LNCaP clone FGC (cell line): ENCODE results near the gene CYB5A.

Experiments used
- DNase-seq: peaks from one replicate; pipeline ENCODE4 v3.0.0-alpha.2; 2011; ENCODE audit warnings: low read depth
- H3K4me3 ChIP-seq: 2 replicates; pipeline ENCODE4 v1.5.1; 2011; ENCODE audit warnings: mild to moderate bottlenecking, low read depth, low read length, control low read depth
- TF ChIP-seq, protein P1 (sequence below): IDR thresholded peaks from 2 replicates; pipeline ENCODE4 v1.5.1; 2012; ENCODE audit warnings: mild to moderate bottlenecking; ENCODE audit not compliant: control insufficient read depth, insufficient read depth; ENCODE audit errors: extremely low read depth

The CYB5A gene

DNA sequence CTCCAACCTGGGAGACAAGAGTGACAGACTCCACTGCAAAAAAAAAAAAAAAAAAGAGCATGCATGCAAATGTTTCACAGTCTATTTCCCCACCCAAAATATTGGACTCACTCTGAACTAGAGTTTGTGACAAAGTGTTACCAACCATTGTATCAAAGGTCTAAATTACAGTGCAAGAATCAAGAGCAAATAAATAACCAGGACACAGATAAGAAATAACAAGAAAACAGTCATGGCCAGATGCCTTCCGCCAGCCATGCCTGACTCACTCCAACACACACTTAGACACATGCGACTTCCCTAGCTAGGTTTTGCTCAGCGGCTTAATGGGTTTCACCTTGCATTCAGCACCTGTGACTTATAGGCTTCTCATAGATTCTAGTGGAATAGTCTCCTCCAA is 62.8 kb downstream of the CYB5A start:
- DNase-seq: no peak
- TF ChIP-seq, protein P1, sequence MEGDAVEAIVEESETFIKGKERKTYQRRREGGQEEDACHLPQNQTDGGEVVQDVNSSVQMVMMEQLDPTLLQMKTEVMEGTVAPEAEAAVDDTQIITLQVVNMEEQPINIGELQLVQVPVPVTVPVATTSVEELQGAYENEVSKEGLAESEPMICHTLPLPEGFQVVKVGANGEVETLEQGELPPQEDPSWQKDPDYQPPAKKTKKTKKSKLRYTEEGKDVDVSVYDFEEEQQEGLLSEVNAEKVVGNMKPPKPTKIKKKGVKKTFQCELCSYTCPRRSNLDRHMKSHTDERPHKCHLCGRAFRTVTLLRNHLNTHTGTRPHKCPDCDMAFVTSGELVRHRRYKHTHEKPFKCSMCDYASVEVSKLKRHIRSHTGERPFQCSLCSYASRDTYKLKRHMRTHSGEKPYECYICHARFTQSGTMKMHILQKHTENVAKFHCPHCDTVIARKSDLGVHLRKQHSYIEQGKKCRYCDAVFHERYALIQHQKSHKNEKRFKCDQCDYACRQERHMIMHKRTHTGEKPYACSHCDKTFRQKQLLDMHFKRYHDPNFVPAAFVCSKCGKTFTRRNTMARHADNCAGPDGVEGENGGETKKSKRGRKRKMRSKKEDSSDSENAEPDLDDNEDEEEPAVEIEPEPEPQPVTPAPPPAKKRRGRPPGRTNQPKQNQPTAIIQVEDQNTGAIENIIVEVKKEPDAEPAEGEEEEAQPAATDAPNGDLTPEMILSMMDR: no peak
- H3K4me3 ChIP-seq: no peak overlapping the region

DNA sequence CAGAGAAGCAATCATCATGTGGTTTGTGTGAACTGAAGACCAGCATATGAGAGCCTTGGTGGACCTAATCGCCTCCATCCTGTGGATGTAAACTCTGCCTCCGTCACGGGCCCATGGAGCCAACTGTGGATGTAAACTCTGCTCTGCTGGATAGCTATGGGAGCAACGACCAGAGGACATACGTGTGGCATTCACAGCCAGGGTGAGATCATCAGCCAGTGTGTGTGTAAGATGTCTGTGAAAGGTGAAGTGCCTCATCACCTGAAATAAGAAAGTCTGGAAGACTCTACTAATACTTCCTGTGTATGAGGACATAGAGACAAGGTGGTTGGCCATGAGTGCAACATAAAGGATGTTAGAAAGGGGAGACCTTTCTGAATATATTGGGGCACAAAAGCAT is 63.5 kb downstream of the CYB5A start:
- DNase-seq: no peak
- TF ChIP-seq, protein P1: no peak
- H3K4me3 ChIP-seq: no peak overlapping the region

DNA sequence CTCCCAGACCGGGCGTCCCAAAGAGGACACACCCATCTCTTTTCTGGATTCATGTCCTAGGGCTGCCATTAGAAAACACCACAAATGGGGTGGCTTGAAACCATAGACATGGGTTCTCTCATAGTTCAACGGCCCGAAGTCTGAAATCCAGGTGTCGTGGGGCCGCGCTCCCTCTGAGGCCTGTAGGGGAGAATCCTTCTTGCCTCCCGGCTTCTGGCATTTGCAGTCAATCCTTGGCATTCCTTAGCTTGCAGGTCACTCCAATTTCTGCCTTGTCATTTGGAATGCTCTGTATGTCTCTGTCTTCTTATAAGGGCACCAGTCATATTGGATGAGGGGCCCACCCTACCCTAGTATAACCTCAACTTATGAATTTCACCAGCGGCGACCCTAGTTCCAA is 65.1 kb downstream of the CYB5A start:
- no peak for DNase-seq
- H3K4me3 ChIP-seq: no peak overlapping the region
- TF ChIP-seq, protein P1: no peak

DNA sequence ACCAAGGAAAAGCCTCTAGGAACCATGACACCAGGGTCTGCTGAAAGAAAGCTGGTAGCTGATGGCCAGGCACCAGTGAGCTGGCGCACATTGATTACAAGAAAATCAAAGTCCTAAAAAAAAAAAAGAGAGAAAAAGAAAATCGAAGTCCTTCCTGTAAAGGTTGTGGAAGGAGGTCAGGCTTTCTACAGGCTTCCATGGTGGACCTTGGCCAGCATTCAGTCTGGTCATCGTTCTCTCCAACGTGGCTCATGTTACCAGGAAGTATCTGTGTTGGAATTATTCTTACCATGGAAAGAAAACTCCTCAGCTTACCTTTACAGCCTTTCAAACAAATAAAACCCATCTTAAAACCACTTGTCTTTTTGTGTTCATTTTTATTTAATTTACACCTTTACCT is 65.6 kb downstream of the CYB5A start:
- no peak for DNase-seq
- TF ChIP-seq, protein P1: no peak
- H3K4me3 ChIP-seq: no peak overlapping the region

DNA sequence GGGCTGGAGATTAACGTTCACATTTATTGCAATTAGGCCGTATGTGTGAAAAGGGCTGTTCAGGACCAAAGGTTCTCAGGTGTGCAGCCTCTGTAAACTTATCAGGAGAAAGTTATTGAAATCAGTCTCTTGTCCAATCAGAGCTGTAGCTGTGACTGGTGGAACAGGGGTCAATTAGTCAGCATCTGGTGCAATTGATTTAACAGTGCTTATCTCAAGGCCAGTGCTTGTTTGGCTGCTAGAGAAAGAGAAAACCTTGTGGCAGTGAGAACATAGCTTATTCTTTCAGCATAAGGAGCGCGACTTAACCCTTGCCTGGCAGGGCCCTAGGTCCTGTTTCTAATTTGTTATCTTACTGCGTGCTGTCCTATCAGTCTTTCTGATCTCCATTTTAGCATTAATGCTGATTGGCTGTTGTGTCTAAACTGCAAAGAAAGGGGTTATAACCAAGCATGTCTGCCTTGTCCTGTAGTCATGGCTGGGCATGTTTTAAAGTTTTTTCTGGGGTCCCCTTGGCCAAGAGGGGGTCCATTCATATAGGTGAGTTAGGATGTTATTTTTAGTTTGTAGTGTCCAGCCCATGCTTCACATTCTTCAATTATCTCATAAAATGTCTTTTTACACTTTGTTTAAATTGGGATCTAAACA is 66.4 kb downstream of the CYB5A start:
- DNase-seq: no peak
- no peak overlapping the region for H3K4me3 ChIP-seq
- TF ChIP-seq, protein P1: no peak

DNA sequence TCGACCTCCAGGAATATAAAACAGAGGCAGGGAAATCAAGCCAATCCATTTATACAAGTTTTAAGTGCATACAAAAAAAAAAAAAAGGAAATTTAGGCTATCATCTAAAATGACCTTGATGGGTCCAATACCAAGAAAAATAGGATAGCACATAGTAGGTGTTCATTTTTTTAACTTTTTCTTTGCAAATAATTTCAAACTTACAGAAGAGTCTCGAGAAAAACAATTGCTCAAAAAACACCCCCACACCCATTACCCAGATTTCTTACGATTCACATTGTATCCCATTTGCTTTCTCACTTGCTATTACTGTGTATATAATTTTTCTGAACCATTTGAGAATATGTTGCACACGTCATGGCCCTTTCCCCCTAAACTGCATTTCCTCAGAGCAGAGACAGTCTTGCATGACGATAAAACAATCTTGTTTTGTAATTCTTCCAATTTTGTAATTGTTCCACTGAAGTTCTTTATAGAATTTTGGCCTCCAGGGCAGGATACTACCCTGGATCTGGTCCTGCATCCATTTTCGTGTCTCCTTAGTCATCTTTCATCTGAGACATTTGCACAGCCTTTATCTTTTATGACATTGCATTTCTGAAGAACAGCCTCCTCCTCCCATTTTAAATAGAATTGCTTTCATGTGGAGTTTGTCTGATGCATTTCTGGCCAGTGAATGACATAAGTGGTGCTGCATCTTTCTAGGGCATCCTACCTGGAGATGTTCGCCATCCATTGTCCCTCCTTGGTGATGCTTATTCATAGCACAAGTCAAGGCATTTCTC is 68.9 kb downstream of the CYB5A start:
- no peak for DNase-seq
- no peak overlapping the region for H3K4me3 ChIP-seq
- TF ChIP-seq, protein P1: no peak

DNA sequence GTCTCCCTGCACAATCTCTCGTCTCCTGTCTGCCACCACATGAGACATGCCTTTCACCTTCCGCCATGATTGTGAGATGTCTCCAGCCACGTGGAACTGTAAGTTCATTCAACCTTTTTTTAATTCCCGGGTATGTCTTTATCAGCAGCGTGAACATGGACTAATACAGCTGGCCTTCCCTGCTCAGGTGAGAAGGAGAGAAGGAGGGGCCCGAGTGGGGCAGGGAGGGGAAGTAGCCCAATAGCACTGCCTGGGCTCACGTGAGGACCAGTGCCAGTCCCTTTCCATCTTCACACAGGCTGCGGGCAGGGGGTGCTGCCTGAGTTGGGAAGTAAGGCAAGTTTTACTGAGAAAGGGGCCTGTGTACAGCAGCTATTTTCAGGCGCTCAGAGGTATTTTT is 70.7 kb downstream of the CYB5A start:
- no peak for DNase-seq
- TF ChIP-seq, protein P1: no peak
- no peak overlapping the region for H3K4me3 ChIP-seq
